HUES48 (cell line): ENCODE data around the gene SAPCD1.
"Not testable (repeated sequence)": the region's sequence is repeated elsewhere in the genome, so short reads cannot be mapped to it uniquely, and the experiment has no call there.

Source experiments
- H3K27ac ChIP-seq: one replicate; pipeline ENCODE4 v1.7.0; 2013; ENCODE audit warnings: low read depth, low read length, inconsistent platforms
- H3K27me3 ChIP-seq: 2 replicates; pipeline ENCODE4 v1.6.1; 2013; ENCODE audit warnings: mild to moderate bottlenecking, low read length; ENCODE audit not compliant: control insufficient read depth, insufficient read depth
- H3K36me3 ChIP-seq: 2 replicates; pipeline ENCODE4 v1.6.1; 2013; ENCODE audit warnings: low read length; ENCODE audit not compliant: control insufficient read depth, insufficient read depth
- H3K4me1 ChIP-seq: 2 replicates; pipeline ENCODE4 v1.6.1; 2013; ENCODE audit warnings: mild to moderate bottlenecking, low read length; ENCODE audit not compliant: control insufficient read depth, insufficient read depth
- H3K4me3 ChIP-seq: 2 replicates; pipeline ENCODE4 v1.5.1; 2013; ENCODE audit warnings: mild to moderate bottlenecking, low read depth, low read length
- H3K9ac ChIP-seq: 2 replicates; pipeline ENCODE4 v1.6.1; 2013; ENCODE audit warnings: mild to moderate bottlenecking, low read depth, low read length, moderate library complexity
- H3K9me3 ChIP-seq: 2 replicates; pipeline ENCODE4 v1.6.1; 2013; ENCODE audit warnings: low read length; ENCODE audit not compliant: control insufficient read depth, insufficient read depth

SAPCD1 gene

DNA sequence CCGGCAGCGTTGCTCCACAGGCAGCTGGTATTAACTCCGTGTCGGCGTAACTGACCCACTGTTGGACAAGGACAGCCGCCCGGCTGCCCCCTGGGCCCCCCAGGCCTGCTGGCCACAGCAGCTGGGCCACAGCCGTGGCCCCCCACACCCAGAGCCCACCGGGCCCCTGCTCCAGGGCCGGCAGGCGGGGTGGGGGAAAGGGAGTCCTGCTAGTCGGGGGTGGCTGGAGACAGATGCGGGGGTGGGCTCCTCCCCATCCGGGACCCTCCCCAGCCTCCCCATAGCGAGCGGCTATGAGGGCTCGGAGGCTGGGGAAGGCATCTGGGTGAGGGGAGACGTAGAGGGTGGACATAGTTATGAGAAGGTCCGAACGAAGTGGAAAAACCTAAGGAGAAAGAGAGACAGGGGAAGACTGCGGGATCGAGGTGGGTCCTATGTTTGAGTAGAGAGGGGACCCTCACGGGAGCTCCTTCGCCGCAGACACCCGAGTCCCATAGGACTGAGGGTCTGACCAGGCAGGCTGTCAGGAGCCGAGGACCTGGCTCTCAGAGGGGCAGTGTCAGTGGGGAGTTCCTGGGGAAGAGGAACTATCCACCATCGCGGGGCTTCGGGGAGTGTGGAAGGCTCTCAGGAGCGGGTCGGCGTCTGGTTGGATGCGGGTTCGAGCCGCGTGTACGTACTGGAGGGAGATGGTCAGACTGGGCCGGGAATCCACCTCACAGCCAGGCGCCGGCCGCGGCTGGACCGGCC, 32.6 kb downstream of the SAPCD1 start:
- H3K27ac ChIP-seq, result peak overlapping the region; percentile 95
- peaks cover 6% of the 10 kb centered on the region; the same call in 1 of the 2 replicates for H3K4me1 ChIP-seq
- H3K4me3 ChIP-seq, result peak overlapping the region; percentile 95
- peak overlapping the region; percentile 97 for H3K9ac ChIP-seq
- peaks cover 45% of the 10 kb centered on the region for H3K36me3 ChIP-seq
- H3K27me3 ChIP-seq, result no peaks in the 10 kb centered on the region
- H3K9me3 ChIP-seq, result no peaks in the 10 kb centered on the region

DNA sequence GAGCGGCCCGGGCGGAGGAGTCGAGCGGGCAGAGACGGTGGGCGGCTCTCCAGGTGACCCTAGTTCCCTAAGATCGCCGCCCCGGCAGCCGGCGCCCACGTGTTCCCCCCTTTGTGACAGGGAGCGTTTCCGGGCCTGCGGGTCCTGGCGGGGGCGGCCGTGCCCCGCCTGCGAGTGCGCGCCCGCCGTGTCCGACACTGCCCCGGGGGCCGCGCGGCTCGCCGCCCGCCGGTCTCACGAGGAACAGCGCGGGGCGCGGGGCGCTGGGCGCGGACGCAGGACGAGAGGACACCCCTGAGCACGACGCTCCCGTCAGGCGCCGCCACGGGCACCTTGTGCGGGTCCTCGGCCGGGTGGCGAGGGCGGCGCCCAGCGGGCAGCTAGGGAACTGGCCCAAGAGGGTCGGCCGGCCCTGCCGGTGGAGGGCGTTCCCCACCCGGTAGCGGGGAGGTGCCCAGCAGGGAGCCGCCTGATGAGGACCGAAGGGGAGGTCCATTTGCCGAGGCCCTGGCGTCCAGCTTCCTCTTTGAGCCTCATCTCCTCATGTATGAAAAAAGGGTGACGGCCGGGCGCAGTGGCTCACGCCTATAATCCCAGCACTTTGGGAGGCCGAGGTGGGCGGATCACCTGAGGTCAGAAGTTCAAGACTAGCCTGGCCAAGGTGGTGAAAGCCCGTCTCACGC, 33.3 kb downstream of the SAPCD1 start, which contains the start of gene VARS1:
VARS1 (minus strand) TSS at position 137 of the 683 bp plus-strand sequence. CDS start 535 bp downstream, outside the sequence.
- Histone ChIP-seq H3K9me3 (no peaks in the 10 kb centered on the region), H3K9ac (peak within 1 kb of the TSS; percentile 97), H3K4me1 (peaks cover 6% of the 10 kb centered on the region; the same call in 1 of the 2 replicates), H3K27me3 (no peaks in the 10 kb centered on the region), H3K4me3 (peak within 1 kb of the TSS; percentile 95), H3K36me3 (peaks cover 39% of the 10 kb centered on the region), H3K27ac (peak within 1 kb of the TSS; percentile 95)

DNA sequence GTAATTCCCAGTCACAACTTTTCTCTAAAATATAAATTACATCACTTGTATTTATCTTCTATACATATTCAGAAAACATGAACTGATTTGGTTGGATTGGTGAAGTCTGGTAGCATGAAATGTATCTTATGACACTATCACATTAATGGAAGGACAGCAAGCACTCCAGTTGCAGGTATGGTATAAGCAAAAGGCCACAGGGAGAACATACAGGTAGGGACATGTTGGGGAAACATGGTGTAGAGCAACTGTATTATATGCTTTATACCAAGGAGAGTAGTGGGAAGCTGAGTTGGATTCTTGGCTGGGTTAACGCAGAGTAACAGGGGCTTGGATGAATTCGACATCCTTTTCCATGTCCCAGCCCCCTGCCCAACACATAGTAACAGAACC, 34.5 kb downstream of the SAPCD1 start:
- no peak overlapping the region for H3K27ac ChIP-seq

DNA sequence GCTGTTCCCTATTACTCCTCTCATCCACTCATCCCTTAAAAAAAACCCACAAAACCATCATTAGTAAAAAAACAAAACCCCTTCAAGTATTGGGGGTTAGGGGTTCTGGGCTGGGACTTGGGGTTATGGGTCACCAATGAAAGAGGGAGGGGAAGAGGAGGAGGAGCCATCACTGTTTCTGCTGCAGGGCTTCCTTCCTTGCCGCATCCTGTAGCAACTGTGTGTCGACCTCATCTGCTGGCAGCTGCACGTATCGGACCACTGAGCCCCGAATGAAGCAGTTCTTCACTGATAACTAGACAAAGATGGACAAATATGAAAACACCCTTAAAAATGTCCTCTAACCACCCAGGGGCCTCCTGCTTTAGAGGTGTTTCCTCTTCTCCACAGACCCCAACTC, 35.1 kb downstream of the SAPCD1 start:
- Histone ChIP-seq H3K27me3 (no peaks in the 10 kb centered on the region), H3K4me3 (no peak overlapping the region), H3K27ac (no peak overlapping the region), H3K36me3 (peaks cover 36% of the 10 kb centered on the region), H3K9ac (no peak overlapping the region), H3K4me1 (peaks cover 6% of the 10 kb centered on the region; the same call in 1 of the 2 replicates), H3K9me3 (no peaks in the 10 kb centered on the region)

More for the DNA sequence above, 34.5 kb downstream of the SAPCD1 start:
- H3K4me1 ChIP-seq, result peaks cover 6% of the 10 kb centered on the region; the same call in 1 of the 2 replicates
- peaks cover 42% of the 10 kb centered on the region for H3K36me3 ChIP-seq
- no peak overlapping the region for H3K4me3 ChIP-seq
- no peaks in the 10 kb centered on the region for H3K9me3 ChIP-seq
- no peak overlapping the region for H3K9ac ChIP-seq
- H3K27me3 ChIP-seq, result no peaks in the 10 kb centered on the region

DNA sequence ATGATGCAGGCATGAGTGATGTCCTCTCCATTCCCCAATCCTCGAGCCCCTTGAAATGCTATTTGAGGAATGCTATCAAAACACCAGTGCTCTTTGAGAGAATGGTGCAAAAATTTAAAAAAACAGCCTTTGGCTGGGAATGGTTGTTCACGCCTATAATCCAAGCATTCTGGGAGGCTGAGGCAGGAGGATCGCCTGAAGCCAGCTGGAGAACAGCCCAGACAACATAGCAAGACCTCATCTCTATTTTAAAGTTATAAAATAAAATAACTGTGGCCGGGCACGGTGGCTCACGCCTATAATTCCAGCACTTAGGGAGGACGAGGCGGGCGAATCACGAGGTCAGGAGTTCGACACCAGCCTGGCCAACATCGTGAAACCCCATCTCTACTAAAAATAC, 37.3 kb downstream of the SAPCD1 start:
- H3K27me3 ChIP-seq, result no peaks in the 10 kb centered on the region
- H3K4me1 ChIP-seq, result no peaks in the 10 kb centered on the region
- no peaks in the 10 kb centered on the region for H3K9me3 ChIP-seq
- H3K4me3 ChIP-seq, result no peak overlapping the region
- peaks cover 43% of the 10 kb centered on the region for H3K36me3 ChIP-seq
- H3K9ac ChIP-seq, result no peak overlapping the region
- no peak overlapping the region for H3K27ac ChIP-seq

DNA sequence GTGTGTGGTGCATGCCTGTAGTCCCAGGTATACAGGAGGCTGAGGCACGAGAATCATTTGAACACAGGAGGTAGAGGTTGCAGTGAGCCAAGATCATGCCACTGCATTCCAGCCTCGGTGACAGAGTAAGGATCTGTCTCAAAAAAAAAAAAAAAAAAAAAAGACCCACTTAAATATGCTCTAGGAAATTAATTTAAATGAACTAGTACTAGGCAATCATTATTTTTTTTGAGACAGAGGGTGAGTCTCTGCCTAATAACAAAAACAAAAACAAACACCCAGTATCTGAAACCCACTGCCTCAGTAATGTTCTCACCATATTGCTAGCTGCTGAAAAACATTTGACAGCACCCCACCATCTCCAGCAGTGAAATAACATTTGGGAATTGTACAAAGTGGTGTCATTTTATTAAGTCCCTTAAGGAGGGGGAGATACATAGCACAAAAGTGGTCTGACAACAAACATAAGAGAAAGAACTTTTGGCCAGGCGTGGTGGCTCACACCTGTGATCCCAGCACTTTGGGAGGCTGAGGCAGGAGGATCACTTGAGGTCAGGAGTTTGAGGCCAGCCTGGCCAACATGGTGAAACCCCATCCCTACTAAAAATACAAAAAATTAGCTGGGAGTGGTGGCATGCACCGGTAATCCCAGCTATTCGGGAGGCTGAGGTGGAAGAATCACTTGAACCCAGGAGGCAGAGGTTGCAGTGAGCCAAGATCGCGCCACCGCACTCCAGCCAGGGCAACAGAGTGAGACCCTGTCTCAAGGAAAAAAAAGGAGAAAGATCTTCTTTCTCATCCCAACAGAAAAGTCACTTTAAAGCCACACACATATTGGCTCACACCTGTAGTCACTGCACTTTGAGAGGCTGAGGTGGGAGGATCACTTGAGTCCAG, 38.8 kb downstream of the SAPCD1 start:
- peaks cover 43% of the 10 kb centered on the region for H3K36me3 ChIP-seq
- not testable (repeated sequence) for H3K4me1 ChIP-seq, H3K9ac ChIP-seq

DNA sequence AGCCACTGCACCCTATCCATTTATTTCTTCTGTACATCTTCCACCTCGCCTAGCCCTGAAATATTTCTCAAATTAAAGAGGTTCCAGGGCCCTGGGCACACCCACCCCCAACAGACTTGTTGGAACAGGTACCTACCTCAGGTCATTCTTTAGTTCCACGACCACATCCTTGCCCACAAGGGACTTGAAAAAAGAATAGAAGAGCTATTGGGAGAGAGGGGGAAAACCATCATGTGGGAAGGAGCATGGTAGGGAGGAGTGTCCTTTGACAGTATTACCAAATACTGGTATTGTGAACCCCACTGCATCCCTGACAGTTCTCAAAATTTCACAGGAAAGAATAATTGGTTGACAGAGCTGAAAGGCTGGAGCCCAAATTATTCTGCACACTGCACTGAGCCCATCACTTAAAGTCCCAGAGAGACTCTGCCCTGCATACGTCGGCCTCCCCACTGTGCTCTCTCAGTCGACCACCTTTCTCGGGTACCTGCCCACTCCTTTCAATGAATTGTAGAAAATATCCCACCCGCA, 43.5 kb downstream of the SAPCD1 start:
- Histone ChIP-seq H3K27me3 (no peaks in the 10 kb centered on the region), H3K36me3 (peaks cover 25% of the 10 kb centered on the region), H3K9me3 (no peaks in the 10 kb centered on the region), H3K27ac (peak overlapping the region; percentile 97), H3K9ac (peak overlapping the region; percentile 95), H3K4me3 (peak overlapping the region; percentile 95), H3K4me1 (no peaks in the 10 kb centered on the region; the same call in 1 of the 2 replicates)

More for the DNA sequence above, 38.8 kb downstream of the SAPCD1 start:
- H3K27ac ChIP-seq, H3K27me3 ChIP-seq, H3K9me3 ChIP-seq, H3K4me3 ChIP-seq: not testable (repeated sequence)

DNA sequence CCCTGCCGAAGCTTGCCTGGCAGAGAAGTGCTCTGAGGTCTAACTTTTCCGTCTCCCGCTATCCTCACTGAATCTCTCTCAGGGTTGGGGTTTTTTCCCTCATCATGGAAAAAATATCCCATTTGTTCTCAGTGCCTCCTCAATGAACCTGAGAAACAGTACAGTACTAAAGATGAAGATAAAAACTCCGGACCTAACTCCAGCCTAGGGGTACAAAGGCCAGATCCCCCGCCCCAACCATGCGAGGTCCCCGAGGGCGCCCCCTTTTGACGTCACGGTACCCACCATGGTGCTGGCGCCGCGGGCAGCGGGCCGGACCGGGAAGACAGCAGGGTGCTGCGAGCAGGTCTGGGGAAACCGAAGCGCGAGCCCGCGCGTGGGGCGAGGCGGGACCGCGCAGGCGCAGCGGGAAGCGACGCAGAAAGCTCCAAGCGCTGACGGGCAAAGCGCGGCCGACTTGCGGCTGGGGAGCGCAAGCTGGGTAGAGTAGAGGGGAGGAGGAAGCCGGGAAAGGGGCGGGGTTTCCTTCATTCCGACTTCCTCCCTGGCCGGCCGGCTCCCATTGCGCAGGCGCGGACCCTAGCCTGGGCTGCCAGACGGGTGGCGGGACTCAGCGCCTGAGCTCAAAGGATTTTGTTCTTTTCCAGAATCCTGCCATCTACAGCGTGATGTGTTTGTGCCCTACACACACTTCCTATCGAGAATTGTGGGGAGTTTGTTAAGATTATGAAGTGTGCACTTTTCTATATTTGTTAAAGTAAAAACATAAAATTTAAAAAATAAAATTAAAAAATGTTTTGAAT, 44.2 kb downstream of the SAPCD1 start, which contains the start of gene LSM2:
LSM2 (minus strand) TSS at position 497 of the 803 bp plus-strand sequence; CDS start at position 288, 209 bp downstream.
- Histone ChIP-seq H3K4me3 (peak within 1 kb of the TSS; percentile 95), H3K9ac (peak within 1 kb of the TSS; percentile 95), H3K36me3 (peaks cover 19% of the 10 kb centered on the region), H3K4me1 (no peaks in the 10 kb centered on the region; the same call in 1 of the 2 replicates), H3K9me3 (no peaks in the 10 kb centered on the region), H3K27me3 (no peaks in the 10 kb centered on the region), H3K27ac (peak within 1 kb of the TSS; percentile 97)

DNA sequence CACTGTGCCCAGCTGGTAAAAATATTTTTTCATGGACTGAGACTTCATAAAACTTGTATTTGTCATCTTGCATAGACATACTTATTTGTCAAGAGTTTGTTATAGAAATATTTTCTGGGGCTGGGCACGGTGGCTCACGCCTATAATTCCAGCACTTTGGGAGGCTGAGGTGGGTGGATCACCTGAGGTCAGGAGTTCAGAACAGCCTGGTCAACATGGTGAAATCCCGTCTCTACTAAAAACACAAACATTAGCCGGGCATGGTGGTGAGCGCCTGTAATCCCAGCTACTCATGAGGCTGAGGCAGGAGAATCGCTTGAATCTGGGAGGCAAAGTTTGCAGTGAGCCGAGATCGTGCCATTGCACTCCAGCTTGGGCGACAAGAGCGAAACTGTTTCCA, 46.1 kb downstream of the SAPCD1 start:
- H3K27ac ChIP-seq, H3K9me3 ChIP-seq: not testable (repeated sequence)

DNA sequence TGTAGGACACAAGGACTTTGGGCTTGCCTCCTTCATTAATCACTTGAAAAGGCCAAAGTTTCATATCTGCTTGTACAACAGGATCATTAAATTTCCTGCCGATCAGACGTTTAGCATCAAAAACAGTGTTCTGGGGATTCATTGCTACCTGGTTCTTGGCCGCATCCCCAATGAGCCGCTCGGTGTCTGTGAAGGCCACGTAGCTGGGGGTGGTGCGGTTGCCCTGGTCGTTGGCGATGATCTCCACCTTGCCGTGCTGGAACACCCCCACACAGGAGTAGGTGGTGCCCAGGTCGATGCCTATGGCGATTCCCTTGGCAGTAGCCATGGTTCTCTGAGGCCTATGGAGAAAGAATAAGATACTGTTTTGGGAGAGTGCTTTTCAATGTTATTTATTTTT, 49.2 kb downstream of the SAPCD1 start:
- Histone ChIP-seq H3K4me3 (no peak overlapping the region), H3K27ac (no peak overlapping the region), H3K9ac (no peak overlapping the region), H3K36me3 (no peaks in the 10 kb centered on the region), H3K4me1 (peaks cover 4% of the 10 kb centered on the region; the same call in 1 of the 2 replicates), H3K9me3 (no peaks in the 10 kb centered on the region), H3K27me3 (no peaks in the 10 kb centered on the region)

More for the DNA sequence above, 46.1 kb downstream of the SAPCD1 start:
- H3K36me3 ChIP-seq, H3K9ac ChIP-seq, H3K4me1 ChIP-seq, H3K4me3 ChIP-seq, H3K27me3 ChIP-seq: not testable (repeated sequence)
